Hematopoietic multipotent progenitor cell treated with erythropoietin and hydrocortisone succinate and interleukin-3 and kit ligand, for 8 days (in vitro differentiated cells): Measurements from ENCODE around the gene LITAFD.

Experiments
- DNase-seq: peaks from one replicate; pipeline ENCODE4 v3.0.0-alpha.2; 2015

The LITAFD gene

GRCh38 chr16:8924214-8924613, 42.1 kb downstream of the LITAFD start:
- no peak for DNase-seq

DNA sequence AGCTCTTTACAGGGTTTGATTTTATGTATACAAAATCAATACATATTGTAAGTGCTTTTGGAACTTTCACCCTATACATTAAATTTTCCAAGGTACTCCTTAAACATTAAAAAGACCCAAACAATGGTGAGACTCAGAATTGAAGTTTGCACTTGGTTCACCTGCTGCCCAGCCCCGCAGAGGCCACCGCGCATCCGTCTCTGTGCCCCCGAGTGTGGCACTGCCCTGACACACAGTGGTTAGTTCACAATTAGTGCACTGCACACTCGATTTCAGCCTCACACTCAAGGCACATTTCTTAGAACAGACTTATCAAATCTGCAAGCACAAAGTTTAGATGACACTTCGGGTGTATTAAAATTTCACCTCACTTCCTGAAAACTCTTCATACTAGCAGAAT, 43.3 kb downstream of the LITAFD start:
- no peak for DNase-seq

- DNase-seq = no peak
Observed at GRCh38 chr16:8926827-8927226, 44.7 kb downstream of the LITAFD start.

DNA sequence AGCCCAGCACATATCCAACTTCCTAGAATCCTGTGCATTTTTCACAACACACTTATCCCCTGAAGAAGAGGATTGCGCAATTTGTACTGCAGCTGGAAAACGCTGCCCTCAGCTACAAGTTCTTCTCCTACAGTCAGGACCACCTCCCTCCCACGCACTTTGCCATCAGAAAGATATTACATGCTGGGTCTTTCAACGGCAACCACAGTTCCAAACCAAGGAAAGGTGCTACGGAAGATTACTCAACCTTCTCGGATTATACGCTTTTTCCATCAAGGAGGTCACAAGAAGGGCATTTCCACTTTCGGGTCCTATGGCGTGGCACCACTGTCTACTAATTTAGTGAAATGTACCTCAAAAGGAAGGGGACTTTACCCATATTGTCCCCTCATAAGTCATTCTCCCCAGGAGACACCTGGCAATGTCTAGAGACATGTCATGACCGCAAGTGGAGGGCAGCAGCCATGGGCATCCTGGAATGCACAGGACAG, 46.4 kb downstream of the LITAFD start:
- DNase-seq = no peak

GRCh38 chr16:8929086-8929748, 47.1 kb downstream of the LITAFD start:
- DNase-seq = no peak

DNA sequence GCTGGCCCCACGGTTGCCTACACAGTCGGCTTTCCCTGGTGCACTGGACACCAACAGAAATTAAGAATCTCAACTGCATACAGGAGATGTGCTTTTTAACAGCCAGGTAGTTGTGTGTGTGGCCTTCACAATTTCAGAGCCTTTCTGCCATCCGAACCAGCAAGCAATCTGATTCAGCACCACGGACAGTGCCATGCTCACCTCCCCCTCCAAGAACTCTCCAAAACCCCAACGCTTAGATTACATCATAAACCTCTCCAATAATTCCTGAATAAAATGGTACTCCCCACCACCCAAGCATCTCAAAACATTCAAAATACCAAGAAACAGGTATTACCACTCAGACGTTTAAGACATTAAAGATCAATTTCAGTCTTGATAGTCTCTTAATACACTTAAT, 49.7 kb downstream of the LITAFD start:
- DNase-seq = peak; percentile 59

- DNase-seq = no peak
Observed at GRCh38 chr16:8934601-8935000, 52.5 kb downstream of the LITAFD start.
